ENCODE results near the gene TBC1D17. TPM values are rescaled to one million over a fixed set of nuclear protein-coding genes. Genes with fewer than 3 reads are reported as not detected.
A peak's percentile ranks its signal among the peaks of the same experiment; 100 is the strongest.

Gene TBC1D17
- total RNA-seq, 1 donor from 2014 or later: 36.8 TPM

GRCh38 chr19:49879243-49879963 lies 1.9 kb downstream of the TBC1D17 start:
- H3K9me3 Mint-ChIP-seq (ENCODE audit: unreplicated experiment): no peaks in the 10 kb centered on the region
- peaks cover 26% of the 10 kb centered on the region for H3K36me3 Mint-ChIP-seq (ENCODE audit: low read depth, unreplicated experiment)
- no peak overlapping the region for H3K27ac Mint-ChIP-seq (ENCODE audit: unreplicated experiment)
- peaks cover 16% of the 10 kb centered on the region for H3K27me3 Mint-ChIP-seq (ENCODE audit: unreplicated experiment)
- H3K4me1 Mint-ChIP-seq (ENCODE audit: unreplicated experiment): peaks cover 25% of the 10 kb centered on the region
- no peak for TF ChIP-seq CTCF (IDR thresholded peaks at IDR 0.05; ENCODE audit: unreplicated experiment)
- no peak overlapping the region for H3K4me3 Mint-ChIP-seq (ENCODE audit: unreplicated experiment)
- no peak for DNase-seq (ENCODE audit: low spot score)

GRCh38 chr19:49880162-49880869 lies 2.8 kb downstream of the TBC1D17 start:
- H3K27ac Mint-ChIP-seq (ENCODE audit: unreplicated experiment): no peak overlapping the region
- no peak for DNase-seq (ENCODE audit: low spot score)

GRCh38 chr19:49881186-49881585 lies 3.7 kb downstream of the TBC1D17 start:
- TF ChIP-seq CTCF (IDR thresholded peaks at IDR 0.05; ENCODE audit: unreplicated experiment): no peak
- H3K27ac Mint-ChIP-seq (ENCODE audit: unreplicated experiment): no peak overlapping the region
- peaks cover 33% of the 10 kb centered on the region for H3K36me3 Mint-ChIP-seq (ENCODE audit: low read depth, unreplicated experiment)

More at GRCh38 chr19:49880162-49880869, 2.8 kb downstream of the TBC1D17 start:
- peaks cover 16% of the 10 kb centered on the region for H3K27me3 Mint-ChIP-seq (ENCODE audit: unreplicated experiment)
- no peaks in the 10 kb centered on the region for H3K9me3 Mint-ChIP-seq (ENCODE audit: unreplicated experiment)
- no peak for TF ChIP-seq CTCF (IDR thresholded peaks at IDR 0.05; ENCODE audit: unreplicated experiment)
- peaks cover 19% of the 10 kb centered on the region for H3K4me1 Mint-ChIP-seq (ENCODE audit: unreplicated experiment)
- no peak overlapping the region for H3K4me3 Mint-ChIP-seq (ENCODE audit: unreplicated experiment)
- H3K36me3 Mint-ChIP-seq (ENCODE audit: low read depth, unreplicated experiment): peaks cover 32% of the 10 kb centered on the region

GRCh38 chr19:49881672-49882394 lies 4.3 kb downstream of the TBC1D17 start:
- no peak overlapping the region for H3K27ac Mint-ChIP-seq (ENCODE audit: unreplicated experiment)
- peak overlapping the region; percentile 37 for H3K4me3 Mint-ChIP-seq (ENCODE audit: unreplicated experiment)
- H3K36me3 Mint-ChIP-seq (ENCODE audit: low read depth, unreplicated experiment): peaks cover 37% of the 10 kb centered on the region
- peaks cover 12% of the 10 kb centered on the region for H3K4me1 Mint-ChIP-seq (ENCODE audit: unreplicated experiment)
- DNase-seq (ENCODE audit: low spot score): no peak
- H3K9me3 Mint-ChIP-seq (ENCODE audit: unreplicated experiment): no peaks in the 10 kb centered on the region
- no peak for TF ChIP-seq CTCF (IDR thresholded peaks at IDR 0.05; ENCODE audit: unreplicated experiment)
- peaks cover 11% of the 10 kb centered on the region for H3K27me3 Mint-ChIP-seq (ENCODE audit: unreplicated experiment)

More at GRCh38 chr19:49881186-49881585, 3.7 kb downstream of the TBC1D17 start:
- Mint-ChIP-seq H3K27me3 (ENCODE audit: unreplicated experiment) (peaks cover 10% of the 10 kb centered on the region), H3K9me3 (ENCODE audit: unreplicated experiment) (no peaks in the 10 kb centered on the region), H3K4me1 (ENCODE audit: unreplicated experiment) (peaks cover 12% of the 10 kb centered on the region), H3K4me3 (ENCODE audit: unreplicated experiment) (no peak overlapping the region)
- no peak for DNase-seq (ENCODE audit: low spot score)

Data from endothelial cell (in vitro differentiated cells).